Peyer's patch (tissue), 4 donors: Measurements from ENCODE around the gene ISY1.

ENCODE experiments used
- POLR2A ChIP-seq, 2 donors: fragments of 450-650 bp; IDR thresholded peaks; one replicate each; pipeline ENCODE4 v1.5.1; 2017; ENCODE audit warnings: antibody characterized with exemption in 2 of 2, mild to moderate bottlenecking in 2 of 2, moderate library complexity in 2 of 2
- TF ChIP-seq, protein P1 (sequence below), 6 experiments: fragments of 450-650 bp in 4 of 6; fragments of 200-600 bp in 2 of 6; sonication (generic) in 1 of 6; IDR thresholded peaks; one replicate each; pipeline ENCODE4 v1.5.1; 2017 to 2019; ENCODE audit warnings: antibody characterized with exemption in 6 of 6, mild to moderate bottlenecking in 3 of 6, moderate library complexity in 1 of 6

GRCh38 chr3:129166579-129167332 is 5.9 kb upstream of the ISY1 start:
- TF ChIP-seq, protein P1, sequence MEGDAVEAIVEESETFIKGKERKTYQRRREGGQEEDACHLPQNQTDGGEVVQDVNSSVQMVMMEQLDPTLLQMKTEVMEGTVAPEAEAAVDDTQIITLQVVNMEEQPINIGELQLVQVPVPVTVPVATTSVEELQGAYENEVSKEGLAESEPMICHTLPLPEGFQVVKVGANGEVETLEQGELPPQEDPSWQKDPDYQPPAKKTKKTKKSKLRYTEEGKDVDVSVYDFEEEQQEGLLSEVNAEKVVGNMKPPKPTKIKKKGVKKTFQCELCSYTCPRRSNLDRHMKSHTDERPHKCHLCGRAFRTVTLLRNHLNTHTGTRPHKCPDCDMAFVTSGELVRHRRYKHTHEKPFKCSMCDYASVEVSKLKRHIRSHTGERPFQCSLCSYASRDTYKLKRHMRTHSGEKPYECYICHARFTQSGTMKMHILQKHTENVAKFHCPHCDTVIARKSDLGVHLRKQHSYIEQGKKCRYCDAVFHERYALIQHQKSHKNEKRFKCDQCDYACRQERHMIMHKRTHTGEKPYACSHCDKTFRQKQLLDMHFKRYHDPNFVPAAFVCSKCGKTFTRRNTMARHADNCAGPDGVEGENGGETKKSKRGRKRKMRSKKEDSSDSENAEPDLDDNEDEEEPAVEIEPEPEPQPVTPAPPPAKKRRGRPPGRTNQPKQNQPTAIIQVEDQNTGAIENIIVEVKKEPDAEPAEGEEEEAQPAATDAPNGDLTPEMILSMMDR (IDR thresholded peaks at IDR 0.05), result no peak
- TF ChIP-seq POLR2A (IDR thresholded peaks at IDR 0.05), result no peak
